GM18870 (cell line): ENCODE data around the gene DHX36.

ENCODE experiments used
- ATAC-seq: cut with Tn5 transposase; IDR thresholded peaks from one replicate; pipeline ENCODE4 v1.9.1; 2021; ENCODE audit warnings: moderate library complexity; ENCODE audit not compliant: unreplicated experiment

Gene DHX36

DNA sequence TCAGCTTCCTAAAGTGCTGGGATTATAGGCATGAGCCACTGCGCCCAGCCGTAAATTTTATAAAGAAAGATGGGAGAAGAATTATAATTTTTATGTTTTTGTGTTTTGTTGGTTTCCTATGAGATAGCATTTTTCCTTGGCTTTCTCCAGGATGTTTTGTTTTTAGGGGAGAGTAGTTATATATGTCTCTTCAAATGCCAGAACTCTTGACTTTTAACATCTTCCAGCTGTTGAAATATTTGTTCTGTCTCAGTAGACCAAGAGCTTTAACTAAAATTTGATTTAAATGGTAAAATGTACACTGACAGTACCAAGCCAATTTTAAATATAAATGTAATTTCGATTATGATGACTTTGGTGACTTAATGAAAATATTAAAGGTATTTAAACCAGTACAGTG is 96.8 kb downstream of the DHX36 start:
- ATAC-seq, result no peak

DNA sequence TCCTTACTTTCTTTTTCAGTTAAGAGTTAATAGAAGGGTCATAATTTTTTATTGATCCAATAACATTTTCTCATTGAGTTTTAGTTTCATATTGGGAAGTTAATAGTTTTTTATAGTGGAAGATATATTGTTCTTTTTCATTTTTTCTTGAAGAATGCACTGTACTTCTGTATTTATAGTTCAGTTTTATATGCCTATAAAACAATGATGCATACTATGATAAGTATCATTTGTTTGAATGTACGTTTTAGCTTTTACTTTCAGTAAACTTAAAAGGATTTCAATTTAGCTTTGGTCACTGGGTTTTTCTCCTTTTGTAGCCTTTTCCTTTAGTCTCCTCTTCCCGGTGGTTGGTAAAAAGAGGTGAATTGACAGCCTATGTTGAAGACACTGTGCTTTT is 98.8 kb downstream of the DHX36 start:
- no peak for ATAC-seq

DNA sequence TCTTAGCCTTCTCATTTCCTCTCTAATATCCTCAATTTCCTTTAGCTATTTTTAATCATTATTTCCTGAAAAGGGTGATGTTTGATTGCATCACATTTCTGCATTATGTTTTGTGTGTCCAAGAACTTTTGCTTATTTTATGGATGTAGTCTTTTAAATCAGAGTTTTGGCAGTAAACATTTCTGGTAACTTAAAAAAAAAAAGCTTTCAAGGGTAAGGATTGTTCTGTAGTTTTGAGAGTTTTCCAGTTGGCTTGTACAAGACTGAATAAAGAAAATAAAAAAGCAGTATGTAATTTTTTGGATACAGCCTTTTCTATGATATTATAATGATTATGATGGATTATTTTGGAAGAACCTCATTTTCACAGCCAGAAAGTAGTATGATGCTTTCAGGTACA is 99.4 kb downstream of the DHX36 start:
- no peak for ATAC-seq

DNA sequence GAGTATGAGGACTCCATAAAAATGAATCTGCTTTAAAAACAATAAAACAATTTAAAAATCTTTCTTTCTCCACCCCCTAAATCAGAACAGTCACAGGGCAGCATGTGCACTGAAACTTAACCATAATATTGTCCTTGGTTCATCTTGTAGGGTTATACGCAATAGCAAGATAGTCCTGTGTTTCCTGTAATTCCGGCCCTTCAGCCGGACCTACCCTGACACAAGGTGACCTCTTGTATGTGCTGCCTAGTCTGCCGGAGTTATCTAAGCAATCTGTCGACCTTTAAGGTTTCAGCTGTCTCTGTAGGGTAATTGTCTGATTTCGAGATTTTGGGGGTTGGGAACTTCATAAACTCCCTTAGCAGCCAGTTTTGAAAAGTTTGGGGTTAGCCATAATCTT is 99.9 kb downstream of the DHX36 start:
- ATAC-seq, result no peak

DNA sequence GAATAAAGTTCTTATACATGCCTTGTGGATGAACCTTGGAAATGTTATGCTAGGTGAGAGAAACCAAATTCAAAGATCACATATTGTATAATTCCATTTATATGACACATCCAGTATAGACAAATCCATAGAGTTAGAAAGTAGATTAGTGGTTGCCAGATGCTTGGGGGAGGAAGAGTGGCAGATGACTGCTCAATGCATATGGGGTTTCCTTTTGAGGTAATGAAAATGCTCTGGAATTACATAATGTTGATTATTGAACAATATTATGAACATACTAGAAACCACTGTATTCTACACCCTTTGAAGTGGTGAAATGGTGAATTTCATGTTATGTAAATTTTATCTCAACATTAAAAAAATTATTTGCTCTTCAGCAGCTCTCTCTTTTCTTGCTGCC is 100.8 kb downstream of the DHX36 start:
- ATAC-seq, result no peak
